ENCODE results near the gene CYTH3.

The CYTH3 gene

GRCh38 chr7:6165075-6165474, 107.3 kb downstream of the CYTH3 start:
- Histone ChIP-seq H3K27me3 (ENCODE audit: control insufficient read depth, insufficient read depth, low read length) (no peaks in the 10 kb centered on the region), H3K4me1 (no peaks in the 10 kb centered on the region), H3K4me2 (ENCODE audit: low read length) (no peak overlapping the region), H3K9me3 (ENCODE audit: control insufficient read depth, low read length) (no peaks in the 10 kb centered on the region), H3K79me2 (no peaks in the 10 kb centered on the region), H3K36me3 (ENCODE audit: control insufficient read depth, insufficient read depth, low read length) (no peaks in the 10 kb centered on the region), H3K4me3 (ENCODE audit: low read depth, low read length) (no peak overlapping the region), H3K9ac (no peak overlapping the region), H3K27ac (no peak overlapping the region), H2AFZ (no peak overlapping the region)
- no peak for TF ChIP-seq CTCF (IDR thresholded peaks at IDR 0.05)

GRCh38 chr7:6164491-6164890, 107.9 kb downstream of the CYTH3 start:
- Histone ChIP-seq H2AFZ (no peak overlapping the region), H3K9ac (no peak overlapping the region), H3K36me3 (ENCODE audit: control insufficient read depth, insufficient read depth, low read length) (no peaks in the 10 kb centered on the region), H3K27ac (no peak overlapping the region), H3K4me1 (no peaks in the 10 kb centered on the region), H3K4me3 (ENCODE audit: low read depth, low read length) (no peak overlapping the region), H3K9me3 (ENCODE audit: control insufficient read depth, low read length) (no peaks in the 10 kb centered on the region), H3K27me3 (ENCODE audit: control insufficient read depth, insufficient read depth, low read length) (no peaks in the 10 kb centered on the region), H3K79me2 (no peaks in the 10 kb centered on the region), H3K4me2 (ENCODE audit: low read length) (no peak overlapping the region)
- TF ChIP-seq CTCF (IDR thresholded peaks at IDR 0.05) = no peak

GRCh38 chr7:6164010-6164409, 108.4 kb downstream of the CYTH3 start:
- H3K4me3 ChIP-seq (ENCODE audit: low read depth, low read length) = no peak overlapping the region
- H3K36me3 ChIP-seq (ENCODE audit: control insufficient read depth, insufficient read depth, low read length) = no peaks in the 10 kb centered on the region
- H3K4me1 ChIP-seq = no peaks in the 10 kb centered on the region
- H3K27me3 ChIP-seq (ENCODE audit: control insufficient read depth, insufficient read depth, low read length) = no peaks in the 10 kb centered on the region
- H3K79me2 ChIP-seq = no peaks in the 10 kb centered on the region
- no peak overlapping the region for H3K9ac ChIP-seq
- no peak for TF ChIP-seq CTCF (IDR thresholded peaks at IDR 0.05)
- no peaks in the 10 kb centered on the region for H3K9me3 ChIP-seq (ENCODE audit: control insufficient read depth, low read length)
- H2AFZ ChIP-seq = no peak overlapping the region
- no peak overlapping the region for H3K4me2 ChIP-seq (ENCODE audit: low read length)
- no peak overlapping the region for H3K27ac ChIP-seq

GRCh38 chr7:6163402-6163801, 109.0 kb downstream of the CYTH3 start:
- Histone ChIP-seq H3K9me3 (ENCODE audit: control insufficient read depth, low read length) (no peaks in the 10 kb centered on the region), H3K79me2 (no peaks in the 10 kb centered on the region), H2AFZ (no peak overlapping the region), H3K36me3 (ENCODE audit: control insufficient read depth, insufficient read depth, low read length) (no peaks in the 10 kb centered on the region), H3K9ac (no peak overlapping the region), H3K4me1 (no peaks in the 10 kb centered on the region), H3K27me3 (ENCODE audit: control insufficient read depth, insufficient read depth, low read length) (no peaks in the 10 kb centered on the region), H3K4me3 (ENCODE audit: low read depth, low read length) (no peak overlapping the region), H3K27ac (no peak overlapping the region), H3K4me2 (ENCODE audit: low read length) (no peak overlapping the region)
- TF ChIP-seq CTCF (IDR thresholded peaks at IDR 0.05) = no peak

GRCh38 chr7:6162650-6163366, 109.6 kb downstream of the CYTH3 start:
- Histone ChIP-seq H3K9ac (no peak overlapping the region), H3K9me3 (ENCODE audit: control insufficient read depth, low read length) (no peaks in the 10 kb centered on the region), H2AFZ (no peak overlapping the region), H3K4me3 (ENCODE audit: low read depth, low read length) (no peak overlapping the region), H3K4me1 (no peaks in the 10 kb centered on the region), H3K4me2 (ENCODE audit: low read length) (no peak overlapping the region), H3K27me3 (ENCODE audit: control insufficient read depth, insufficient read depth, low read length) (no peaks in the 10 kb centered on the region), H3K27ac (peak overlapping the region; percentile 29), H3K36me3 (ENCODE audit: control insufficient read depth, insufficient read depth, low read length) (no peaks in the 10 kb centered on the region), H3K79me2 (no peaks in the 10 kb centered on the region)
- no peak for TF ChIP-seq CTCF (IDR thresholded peaks at IDR 0.05)
